NCI-H526 (cell line): ENCODE measurements around the gene TBRG4.

Experiments used
- DNase-seq, 2 experiments: peaks; one replicate each; lab custom pipeline; 2025; lab: John Stamatoyannopoulos, UW

Gene TBRG4

DNA sequence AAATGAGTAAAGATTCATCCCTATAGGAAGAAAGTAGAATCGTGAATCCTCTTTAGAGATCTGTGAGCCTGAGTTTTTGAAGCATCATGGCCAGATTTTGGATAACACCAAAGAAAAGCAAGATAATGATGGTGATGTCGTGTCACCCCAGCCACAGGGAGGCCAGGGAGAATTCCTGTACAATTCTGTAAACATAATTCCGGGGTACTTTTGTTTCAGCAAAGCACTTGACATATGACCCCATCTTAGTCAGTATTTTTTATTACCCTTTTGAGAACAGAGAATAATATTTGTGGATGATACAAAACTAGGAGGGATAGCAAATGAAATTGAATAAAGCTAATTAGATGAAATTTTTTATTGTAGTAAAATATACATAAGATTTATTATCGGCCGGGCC is 56.5 kb downstream of the TBRG4 start:
- no peak for DNase-seq

- DNase-seq, result no peak
Observed at GRCh38 chr7:45054442-45054841, 57.1 kb downstream of the TBRG4 start.

- no peak for DNase-seq
Observed at GRCh38 chr7:45053941-45054340, 57.6 kb downstream of the TBRG4 start.

DNA sequence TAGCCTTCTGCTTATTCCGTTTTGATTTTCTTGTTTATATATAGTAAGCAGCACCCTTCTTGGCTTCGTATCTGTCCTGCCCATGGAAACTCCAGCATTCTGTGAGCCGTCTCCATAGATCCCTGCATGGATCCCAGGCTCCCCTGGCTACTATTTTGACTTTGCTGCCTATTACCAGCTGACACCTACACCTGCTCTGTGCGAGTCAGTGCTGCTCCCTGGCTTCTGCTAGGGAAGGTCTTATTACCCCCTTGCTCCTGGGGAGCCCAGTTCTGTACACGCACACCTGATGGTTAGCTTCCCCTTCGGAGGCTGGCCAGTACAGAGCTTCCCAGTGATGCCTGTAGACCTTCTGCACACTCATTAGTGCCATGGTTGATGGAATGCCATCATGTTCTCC is 58.1 kb downstream of the TBRG4 start:
- no peak for DNase-seq

DNA sequence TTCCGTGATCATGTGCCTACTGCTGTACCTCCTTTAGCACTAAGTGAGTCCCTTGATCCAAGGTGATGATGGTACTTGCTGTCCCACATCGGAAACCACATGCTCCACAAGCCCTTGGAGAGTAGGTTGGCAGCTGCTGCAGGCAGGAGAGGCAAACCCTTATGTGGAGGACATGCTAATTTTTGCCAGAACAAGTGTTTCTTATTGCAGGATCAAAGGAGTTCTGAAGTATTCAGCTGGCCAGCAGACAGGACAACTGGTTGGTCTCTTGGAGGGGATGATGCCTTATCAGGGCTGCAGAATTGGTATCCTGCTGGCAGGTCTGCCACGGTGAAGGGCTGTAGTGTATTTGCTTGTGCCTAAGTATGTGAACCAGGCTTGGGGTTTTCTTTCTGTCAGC is 59.5 kb downstream of the TBRG4 start:
- no peak for DNase-seq

GRCh38 chr7:45050198-45050597 is 61.3 kb downstream of the TBRG4 start:
- DNase-seq, result no peak
